Measurements from ENCODE around the gene TMEM59L. TPM values are rescaled to one million over a fixed set of nuclear protein-coding genes. Genes with fewer than 3 reads are reported as not detected.
A peak's percentile ranks its signal among the peaks of the same experiment; 100 is the strongest.

TMEM59L gene
- total and polyA plus RNA-seq, 10 of the 15 experiments (the other 5 are each of a cell fraction or from before 2014, with no cell fraction given), result 0.06 TPM; not detected in 9

DNA sequence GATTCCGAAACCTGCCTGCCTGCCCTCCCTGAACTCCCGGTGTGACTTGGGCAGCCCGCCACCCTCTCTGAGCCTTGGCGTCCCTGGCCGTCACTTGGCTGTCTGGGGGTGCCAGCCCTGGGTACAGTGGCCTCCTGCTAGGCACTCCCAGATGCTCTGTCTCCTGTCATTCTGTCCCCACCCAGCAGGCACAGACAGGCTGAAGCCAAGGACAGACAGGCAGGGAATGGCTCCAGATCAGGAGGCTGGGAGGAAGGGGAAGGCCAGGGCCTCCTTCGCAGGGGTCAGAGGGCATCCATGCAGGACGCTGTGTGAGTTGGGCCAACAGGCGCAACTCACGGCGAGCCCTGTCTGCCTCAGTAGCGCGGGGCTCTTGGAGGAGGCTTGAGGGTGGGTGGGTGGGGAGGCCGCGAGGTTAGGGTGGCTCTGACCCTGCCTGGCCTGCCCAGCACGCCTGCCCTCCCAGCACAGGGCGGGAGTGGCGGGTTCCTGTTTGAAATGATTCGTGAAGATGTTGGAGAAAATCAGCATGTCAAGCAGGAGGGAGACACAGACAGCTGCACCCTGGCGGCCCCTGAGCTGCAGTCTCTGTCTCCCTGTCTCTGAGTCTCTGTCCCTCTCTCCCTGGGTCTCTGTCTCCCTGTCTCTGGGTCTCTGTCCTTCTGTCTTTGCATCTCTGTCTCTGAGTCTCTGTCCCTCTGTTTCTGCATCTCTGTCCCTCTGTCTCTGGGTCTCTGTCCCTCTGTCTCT, 43.8 kb downstream of the TMEM59L start:
- ChIA-PET POLR2A (no interaction called here), SMC1A (ENCODE audit: uncharacterized antibody, unreplicated experiment) (no interaction called here), RAD21 (ENCODE audit: unreplicated experiment) (no interaction called here), CTCF (no interaction called here)
- H3K4me2 ChIP-seq (ENCODE audit: control insufficient read depth, insufficient read depth), result no peak overlapping the region
- H3K9me3 ChIP-seq (replicated peaks; ENCODE audit: control insufficient read depth, insufficient read depth, low read length), result no peaks in the 10 kb centered on the region; the same call in 2 of the 3 replicates
- H2AFZ ChIP-seq (ENCODE audit: control insufficient read depth, low read depth, low read length), result no peak overlapping the region
- no peaks in the 10 kb centered on the region for H3K79me2 ChIP-seq (ENCODE audit: control insufficient read depth, insufficient read depth, low read length)
- intact Hi-C loops (cut with micrococcal nuclease; ENCODE audit: unreplicated experiment) (no loop called here), in situ Hi-C loops (cut with MboI) (no loop called here)
- H3K9ac ChIP-seq (ENCODE audit: control insufficient read depth, insufficient read depth, low read length), result no peak overlapping the region
- no peaks in the 10 kb centered on the region for H3K36me3 ChIP-seq (ENCODE audit: control insufficient read depth in 2 of 2, insufficient read depth in 2 of 2, low read length in 1 of 2)
- BruUV-seq (replicated peaks), result no TSS peak
- no peak overlapping the region for H3K27ac ChIP-seq (ENCODE audit: control insufficient read depth, insufficient read depth)
- no peaks in the 10 kb centered on the region for H3K27me3 ChIP-seq (replicated peaks in 1 of 2; ENCODE audit: control insufficient read depth in 2 of 2, insufficient read depth in 2 of 2, low read length in 1 of 2)
- FAIRE-seq, result no peak
- H3K4me3 ChIP-seq, result no peak overlapping the region
- no peak for TF ChIP-seq SREBF2 (IDR thresholded peaks at IDR 0.05; ENCODE audit: low read length)
- no peak for TF ChIP-seq SPI1 (IDR thresholded peaks at IDR 0.05; ENCODE audit: borderline replicate concordance, insufficient read depth, low read depth, low read length)
- WGBS (ENCODE audit: insufficient coverage, insufficient replicate concordance, low lambda C conversion rate, missing lambda C conversion rate), result 93% methylated on average over 11 of the region's 19 CpGs
- H3K4me1 ChIP-seq (ENCODE audit: control insufficient read depth, insufficient read depth, low read length), result peaks cover 18% of the 10 kb centered on the region; the same call in 1 of the 2 replicates
- no peaks in the 10 kb centered on the region; the same call in 1 of the 2 replicates for H4K20me1 ChIP-seq (ENCODE audit: control insufficient read depth, insufficient read depth)
- no peak for ATAC-seq
- DNase-seq (ENCODE audit: low read depth, low spot score), result no peak

DNA sequence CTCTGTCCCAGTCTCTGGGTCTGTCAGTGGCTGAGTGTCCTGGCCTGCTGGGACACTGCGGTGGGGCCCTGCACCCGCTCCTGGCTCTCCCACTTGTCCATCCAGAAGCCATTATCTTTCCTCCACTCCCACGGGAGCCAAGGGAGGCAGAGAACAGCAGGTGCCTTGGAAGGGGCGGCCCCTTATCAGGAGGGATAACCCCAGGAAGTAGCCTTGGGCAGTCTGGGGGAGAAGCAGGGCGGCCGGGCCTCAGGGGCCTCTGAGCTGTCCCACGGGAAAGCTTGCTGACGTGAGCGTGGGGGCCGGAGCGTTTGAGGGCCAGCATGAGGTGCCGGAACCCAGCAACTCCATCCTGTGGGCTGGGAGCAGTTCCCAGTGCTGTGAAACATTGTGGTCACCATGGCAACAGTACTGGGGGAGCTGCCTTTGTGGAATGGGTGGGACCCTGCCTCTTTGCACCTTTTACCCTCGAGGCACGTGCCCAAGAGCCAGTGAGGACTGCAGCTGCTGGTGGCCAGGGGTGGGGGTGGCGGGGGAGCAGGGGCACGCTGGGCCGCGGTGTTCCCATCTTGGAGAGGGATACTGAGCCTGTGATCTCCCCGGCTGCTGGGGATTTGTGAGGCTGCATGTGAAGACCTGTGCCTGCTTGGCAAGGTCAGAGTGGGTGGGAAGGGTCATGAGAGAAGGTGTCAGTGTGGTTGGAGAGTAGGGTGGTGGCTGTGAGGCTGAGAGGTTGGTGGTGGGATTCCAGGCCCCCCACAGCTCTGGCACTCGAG, 45.1 kb downstream of the TMEM59L start:
- no peaks in the 10 kb centered on the region; the same call in 1 of the 2 replicates for H4K20me1 ChIP-seq (ENCODE audit: control insufficient read depth, insufficient read depth)
- H3K36me3 ChIP-seq (ENCODE audit: control insufficient read depth in 2 of 2, insufficient read depth in 2 of 2, low read length in 1 of 2), result no peaks in the 10 kb centered on the region
- no peak overlapping the region for H2AFZ ChIP-seq (ENCODE audit: control insufficient read depth, low read depth, low read length)
- intact Hi-C loops (cut with micrococcal nuclease; ENCODE audit: unreplicated experiment), result no loop called here
- peak; percentile 82 for ATAC-seq
- peaks cover 18% of the 10 kb centered on the region; the same call in 1 of the 2 replicates for H3K4me1 ChIP-seq (ENCODE audit: control insufficient read depth, insufficient read depth, low read length)
- H3K9ac ChIP-seq (ENCODE audit: control insufficient read depth, insufficient read depth, low read length), result no peak overlapping the region
- no peak overlapping the region for H3K4me2 ChIP-seq (ENCODE audit: control insufficient read depth, insufficient read depth)
- ChIA-PET RAD21 (ENCODE audit: unreplicated experiment) (interaction anchor here (1.2 kb wide), 1 partner anchor 64 kb away, joined by 3 read pairs; no protein-coding TSS in a partner anchor), POLR2A (interaction anchor here (0.6 to 0.7 kb wide), 2 partner anchors 101 to 186 kb away, joined by 4 to 7 read pairs; no protein-coding TSS in a partner anchor), CTCF (interaction anchor here (0.8 to 1.0 kb wide), 3 partner anchors 69 to 189 kb away, joined by 3 to 4 read pairs (median 3); partner anchors contain the start of gene REX1BD), SMC1A (ENCODE audit: uncharacterized antibody, unreplicated experiment) (interaction anchor here (1.0 kb wide), 1 partner anchor 262 kb away, joined by 4 read pairs; the partner anchor contains the start of genes COPE and DDX49)
- in situ Hi-C loops (cut with MboI), result no loop called here
- H3K27me3 ChIP-seq (replicated peaks in 1 of 2; ENCODE audit: control insufficient read depth in 2 of 2, insufficient read depth in 2 of 2, low read length in 1 of 2), result no peaks in the 10 kb centered on the region
- BruUV-seq (replicated peaks), result no TSS peak
- no peaks in the 10 kb centered on the region; the same call in 2 of the 3 replicates for H3K9me3 ChIP-seq (replicated peaks; ENCODE audit: control insufficient read depth, insufficient read depth, low read length)
- no peak for FAIRE-seq
- DNase-seq (ENCODE audit: low read depth, low spot score), result no peak
- no peak overlapping the region for H3K27ac ChIP-seq (ENCODE audit: control insufficient read depth, insufficient read depth)
- WGBS (ENCODE audit: insufficient coverage, insufficient replicate concordance, low lambda C conversion rate, missing lambda C conversion rate), result 28% methylated on average over 20 of the region's 20 CpGs
- no peak overlapping the region for H3K4me3 ChIP-seq
- H3K79me2 ChIP-seq (ENCODE audit: control insufficient read depth, insufficient read depth, low read length), result no peaks in the 10 kb centered on the region
- TF ChIP-seq LARP7 (IDR thresholded peaks at IDR 0.05) (0 out of 2 replicates have a peak, but pooled peaks have one; percentile 4), POLR2AphosphoS5 (IDR thresholded peaks at IDR 0.05; ENCODE audit: low read length) (0 out of 2 replicates have a peak, but pooled peaks have one; percentile 38), KLF5 (IDR thresholded peaks at IDR 0.05; ENCODE audit: partially characterized antibody) (no peak), MXI1 (IDR thresholded peaks at IDR 0.05; ENCODE audit: low read depth, low read length) (0 out of 2 replicates have a peak, but pooled peaks have one; percentile 41), BHLHE40 (IDR thresholded peaks at IDR 0.05; ENCODE audit: borderline replicate concordance in 1 of 2, low read depth in 2 of 2, low read length in 1 of 2) (peak in 1 of 2 experiments; percentile 79; a peak in 2 of 4 replicates), SMAD5 (IDR thresholded peaks at IDR 0.05; ENCODE audit: low read depth) (no peak), MEF2B (IDR thresholded peaks at IDR 0.05; ENCODE audit: partially characterized antibody, poor library complexity, severe bottlenecking) (peak; percentile 99), NR2F1 (conservative IDR thresholded peaks at IDR 0.05) (peak; percentile 75)
- TF ChIP-seq, protein P1, sequence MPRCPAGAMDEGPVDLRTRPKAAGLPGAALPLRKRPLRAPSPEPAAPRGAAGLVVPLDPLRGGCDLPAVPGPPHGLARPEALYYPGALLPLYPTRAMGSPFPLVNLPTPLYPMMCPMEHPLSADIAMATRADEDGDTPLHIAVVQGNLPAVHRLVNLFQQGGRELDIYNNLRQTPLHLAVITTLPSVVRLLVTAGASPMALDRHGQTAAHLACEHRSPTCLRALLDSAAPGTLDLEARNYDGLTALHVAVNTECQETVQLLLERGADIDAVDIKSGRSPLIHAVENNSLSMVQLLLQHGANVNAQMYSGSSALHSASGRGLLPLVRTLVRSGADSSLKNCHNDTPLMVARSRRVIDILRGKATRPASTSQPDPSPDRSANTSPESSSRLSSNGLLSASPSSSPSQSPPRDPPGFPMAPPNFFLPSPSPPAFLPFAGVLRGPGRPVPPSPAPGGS (IDR thresholded peaks at IDR 0.05; ENCODE audit: borderline replicate concordance, insufficient read depth, low read depth, low read length, poor library complexity, severe bottlenecking), result peak; percentile 86
